Measurements from ENCODE around the gene GNAQ.

GNAQ gene

GRCh38 chr9:78031444-78031892 lies at the start of gene GNAQ:
Gene GNAQ (minus strand): TSS chr9:78031811. CDS start chr9:78031235, 576 bp downstream.
- DNase-seq = peak in 1 of 2 experiments; percentile 38

- DNase-seq = no peak
Observed at GRCh38 chr9:78074385-78075291, 43.0 kb upstream of the GNAQ start.

- DNase-seq = no peak
Observed at GRCh38 chr9:78073722-78074121, 42.1 kb upstream of the GNAQ start.

GRCh38 chr9:78072586-78073199 lies 41.1 kb upstream of the GNAQ start:
- no peak for DNase-seq

GRCh38 chr9:78070521-78070920 lies 38.9 kb upstream of the GNAQ start:
- DNase-seq = no peak

GRCh38 chr9:78064075-78064474 lies 32.5 kb upstream of the GNAQ start:
- DNase-seq = no peak

- DNase-seq = no peak
Observed at GRCh38 chr9:78062710-78063109, 31.1 kb upstream of the GNAQ start.

GRCh38 chr9:78054218-78054617 lies 22.6 kb upstream of the GNAQ start:
- DNase-seq = peak; percentile 32 to 36

- no peak for DNase-seq
Observed at GRCh38 chr9:78053627-78054026, 22.0 kb upstream of the GNAQ start.

GRCh38 chr9:78050421-78050820 lies 18.8 kb upstream of the GNAQ start:
- no peak for DNase-seq

- DNase-seq = no peak
Observed at GRCh38 chr9:78049484-78049883, 17.9 kb upstream of the GNAQ start.

- DNase-seq = no peak
Observed at GRCh38 chr9:78047106-78047505, 15.5 kb upstream of the GNAQ start.

- no peak for DNase-seq
Observed at GRCh38 chr9:78046112-78046511, 14.5 kb upstream of the GNAQ start.

GRCh38 chr9:78044886-78045285 lies 13.3 kb upstream of the GNAQ start:
- DNase-seq = no peak

GRCh38 chr9:78044189-78044588 lies 12.6 kb upstream of the GNAQ start:
- no peak for DNase-seq

- no peak for DNase-seq
Observed at GRCh38 chr9:78041971-78042370, 10.4 kb upstream of the GNAQ start.

GRCh38 chr9:78040726-78041125 lies 9.1 kb upstream of the GNAQ start:
- DNase-seq = no peak

GRCh38 chr9:78038620-78039300 lies 7.1 kb upstream of the GNAQ start:
- DNase-seq = no peak

- peak; percentile 34 to 50 for DNase-seq
Observed at GRCh38 chr9:78035383-78035993, 3.9 kb upstream of the GNAQ start.

- DNase-seq = no peak
Observed at GRCh38 chr9:78033870-78034269, 2.3 kb upstream of the GNAQ start.

- DNase-seq = no peak
Observed at GRCh38 chr9:78032730-78033457, 1.3 kb upstream of the GNAQ start.
